Right lobe of liver (tissue), 6 donors: ENCODE measurements around the gene EHD2. TPM values are rescaled to one million over a fixed set of nuclear protein-coding genes. Genes with fewer than 3 reads are reported as not detected.
A peak's percentile ranks its signal among the peaks of the same experiment; 100 is the strongest.

Experiments
- ATAC-seq, 4 donors: fragments of 200-7000 bp; cut with Tn5 transposase; one replicate each; pipeline ENCODE4 v1.9.1; 2020; ENCODE audit warnings: mild to moderate bottlenecking in 4 of 4, moderate library complexity in 4 of 4
- DNase-seq, 3 donors: peaks; one replicate each; pipeline ENCODE4 v3.0.0-alpha.2; 2020
- H3K27ac ChIP-seq, 3 donors: fragments of 200-600 bp; one replicate each; pipeline ENCODE4 v1.8.0; 2022
- H3K27me3 ChIP-seq, 2 donors: fragments of 200-600 bp; one replicate each; pipeline ENCODE4 v1.8.0; 2022
- H3K36me3 ChIP-seq, 4 donors: fragments of 200-600 bp; sonication (generic) in 1 of 4; one replicate each; pipeline versions ENCODE4 v1.5.1 to v1.8.0; 2017 to 2022; ENCODE audit warnings: control low read depth in 1 of 4
- H3K4me1 ChIP-seq, 4 donors: fragments of 200-600 bp; sonication (generic) in 1 of 4; one replicate each; pipeline versions ENCODE4 v1.5.1 to v1.8.0; 2017 to 2022; ENCODE audit warnings: control low read depth in 1 of 4
- H3K4me3 ChIP-seq, 3 donors: fragments of 200-600 bp; one replicate each; pipeline ENCODE4 v1.8.0; 2022
- H3K9me3 ChIP-seq, 4 donors: fragments of 200-600 bp; sonication (generic) in 1 of 4; one replicate each; pipeline versions ENCODE4 v1.5.1 to v1.8.0; 2017 to 2022; ENCODE audit warnings: control low read depth in 1 of 4
- POLR2A ChIP-seq: fragments of 450-650 bp; IDR thresholded peaks from one replicate; pipeline ENCODE4 v1.6.1; 2017; ENCODE audit warnings: antibody characterized with exemption, mild to moderate bottlenecking
- WGBS: methylation state at CpG from one replicate; pipeline ENCODE4 v1.1.6; 2018; ENCODE audit warnings: low coverage, low lambda C conversion rate; ENCODE audit not compliant: insufficient coverage; ENCODE audit errors: missing lambda C conversion rate; 5-methylcytosine and 5-hydroxymethylcytosine counted together
- intact Hi-C, 2 donors: fragments of 100-400 bp; cut with DNase I; formaldehyde crosslinking; loops; one replicate each; pipeline versions ENCODE4 v1.11.2 to v1.14.1; 2022
- total RNA-seq, 6 experiments: library from RNA; depleted of rRNA in 2 of 6; stranded (reverse); fragments of >200 nt in 2 of 6; fragmentation: NEBNext Ultra II Directional in 3 of 6; extraction: Animal tissue kit (Norgen Biotek cat#: 25700) in 3 of 6; gene quantifications; one replicate each; pipeline versions ENCODE4 v1.1.0 to v1.2.4, GENCODE V29; 2016 to 2023
- TF ChIP-seq, protein P1 (sequence below), 4 donors: fragments of 200-600 bp in 3 of 4; fragments of 450-650 bp in 1 of 4; IDR thresholded peaks; one replicate each; pipeline versions ENCODE4 v1.5.1 to v1.8.0; 2016 to 2022; ENCODE audit warnings: antibody characterized with exemption in 4 of 4, mild to moderate bottlenecking in 2 of 4
- donor health status: DM: no; HTN: yes; CAD: no.
- donor health status: DM: no; HTN: no; CAD: no.
- donor health status: DM: no; HTN: no; CAD: no.
- donor health status: DM: no; HTN: yes; CAD: no.
- donor health status: DM: no; HTN: yes; CAD: no.

The EHD2 gene
- total RNA-seq, 6 experiments from 2014 or later: 3.6 to 20.2 (median 12.8) TPM

DNA sequence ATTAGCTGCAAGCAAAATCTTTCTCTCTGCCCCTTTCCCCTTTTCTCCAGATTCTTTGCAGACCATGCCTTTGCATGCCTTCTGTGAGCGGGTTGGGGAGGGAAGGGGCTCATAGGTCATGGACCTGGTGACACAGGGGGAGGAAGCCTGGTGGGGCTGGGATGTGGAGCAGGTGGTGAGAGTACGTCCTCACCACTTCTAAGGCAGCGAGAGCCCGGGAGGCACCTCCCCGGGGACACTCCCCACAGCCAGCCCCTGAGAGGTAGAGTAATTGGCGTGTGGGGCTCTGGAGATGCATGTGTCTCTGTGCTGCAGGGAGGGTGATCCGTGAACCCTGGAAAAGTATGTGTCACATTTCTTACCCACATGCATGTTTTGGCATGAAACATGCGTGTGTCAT lies 42.5 kb upstream of the EHD2 start:
- no peak overlapping the region for H3K4me3 ChIP-seq
- TF ChIP-seq POLR2A: no peak
- TF ChIP-seq, protein P1, sequence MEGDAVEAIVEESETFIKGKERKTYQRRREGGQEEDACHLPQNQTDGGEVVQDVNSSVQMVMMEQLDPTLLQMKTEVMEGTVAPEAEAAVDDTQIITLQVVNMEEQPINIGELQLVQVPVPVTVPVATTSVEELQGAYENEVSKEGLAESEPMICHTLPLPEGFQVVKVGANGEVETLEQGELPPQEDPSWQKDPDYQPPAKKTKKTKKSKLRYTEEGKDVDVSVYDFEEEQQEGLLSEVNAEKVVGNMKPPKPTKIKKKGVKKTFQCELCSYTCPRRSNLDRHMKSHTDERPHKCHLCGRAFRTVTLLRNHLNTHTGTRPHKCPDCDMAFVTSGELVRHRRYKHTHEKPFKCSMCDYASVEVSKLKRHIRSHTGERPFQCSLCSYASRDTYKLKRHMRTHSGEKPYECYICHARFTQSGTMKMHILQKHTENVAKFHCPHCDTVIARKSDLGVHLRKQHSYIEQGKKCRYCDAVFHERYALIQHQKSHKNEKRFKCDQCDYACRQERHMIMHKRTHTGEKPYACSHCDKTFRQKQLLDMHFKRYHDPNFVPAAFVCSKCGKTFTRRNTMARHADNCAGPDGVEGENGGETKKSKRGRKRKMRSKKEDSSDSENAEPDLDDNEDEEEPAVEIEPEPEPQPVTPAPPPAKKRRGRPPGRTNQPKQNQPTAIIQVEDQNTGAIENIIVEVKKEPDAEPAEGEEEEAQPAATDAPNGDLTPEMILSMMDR (IDR thresholded peaks at IDR 0.05): no peak
- intact Hi-C loops: no loop called here
- peaks cover 0 to 21% (median 7%) of the 10 kb centered on the region in 4 donors for H3K4me1 ChIP-seq
- H3K9me3 ChIP-seq: no peaks in the 10 kb centered on the region
- 91% methylated on average over 4 of the region's 8 CpGs for WGBS
- DNase-seq (no peak), ATAC-seq (no peak)
- no peak overlapping the region for H3K27ac ChIP-seq
- no peaks in the 10 kb centered on the region for H3K27me3 ChIP-seq
- H3K36me3 ChIP-seq: peaks cover 0 to 3% (median 0%) of the 10 kb centered on the region in 4 donors

- DNase-seq (no peak), ATAC-seq (no peak)
- H3K36me3 ChIP-seq: peaks cover 0 to 3% (median 0%) of the 10 kb centered on the region in 4 donors
- intact Hi-C loops: no loop called here
- H3K27me3 ChIP-seq: no peaks in the 10 kb centered on the region
- H3K9me3 ChIP-seq: no peaks in the 10 kb centered on the region
- H3K27ac ChIP-seq: no peak overlapping the region
- no peak overlapping the region for H3K4me3 ChIP-seq
- TF ChIP-seq, protein P1 (IDR thresholded peaks at IDR 0.05): no peak
- no peak for TF ChIP-seq POLR2A
- H3K4me1 ChIP-seq: peaks cover 0 to 13% (median 5%) of the 10 kb centered on the region in 4 donors
- 97% methylated on average over 2 of the region's 2 CpGs for WGBS
These were observed 41.7 kb upstream of the EHD2 start for GRCh38 chr19:47671499-47671898.

DNA sequence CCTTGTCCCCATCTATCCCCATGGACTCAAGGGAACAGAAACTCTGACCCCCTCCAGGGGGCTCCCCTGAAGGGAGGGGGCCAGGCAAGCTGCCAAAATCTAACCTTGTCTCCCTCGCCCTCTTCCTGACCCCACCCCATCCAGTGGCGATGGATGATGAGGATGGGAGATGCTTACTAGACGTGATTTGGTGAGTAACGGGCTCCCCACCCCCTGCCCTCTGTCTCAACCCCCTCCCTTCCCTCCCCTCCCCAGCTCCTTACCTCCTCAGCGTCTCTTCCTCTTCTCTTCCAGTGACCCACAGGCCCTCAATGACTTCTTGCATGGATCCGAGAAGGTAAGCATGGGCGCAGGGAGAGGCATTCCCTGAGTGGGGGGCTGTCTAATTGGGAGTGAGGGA lies 39.8 kb upstream of the EHD2 start:
- H3K4me3 ChIP-seq: no peak overlapping the region
- H3K36me3 ChIP-seq: peaks cover 0 to 4% (median 1%) of the 10 kb centered on the region in 4 donors
- H3K9me3 ChIP-seq: no peaks in the 10 kb centered on the region
- no peak for TF ChIP-seq POLR2A
- TF ChIP-seq, protein P1 (IDR thresholded peaks at IDR 0.05): no peak
- DNase-seq (no peak), ATAC-seq (peak in 1 of 4 donors; percentile 4)
- no peak overlapping the region for H3K27ac ChIP-seq
- intact Hi-C loops: no loop called here
- no peaks in the 10 kb centered on the region for H3K4me1 ChIP-seq
- no peaks in the 10 kb centered on the region for H3K27me3 ChIP-seq
- 93% methylated on average over 5 of the region's 7 CpGs for WGBS

DNA sequence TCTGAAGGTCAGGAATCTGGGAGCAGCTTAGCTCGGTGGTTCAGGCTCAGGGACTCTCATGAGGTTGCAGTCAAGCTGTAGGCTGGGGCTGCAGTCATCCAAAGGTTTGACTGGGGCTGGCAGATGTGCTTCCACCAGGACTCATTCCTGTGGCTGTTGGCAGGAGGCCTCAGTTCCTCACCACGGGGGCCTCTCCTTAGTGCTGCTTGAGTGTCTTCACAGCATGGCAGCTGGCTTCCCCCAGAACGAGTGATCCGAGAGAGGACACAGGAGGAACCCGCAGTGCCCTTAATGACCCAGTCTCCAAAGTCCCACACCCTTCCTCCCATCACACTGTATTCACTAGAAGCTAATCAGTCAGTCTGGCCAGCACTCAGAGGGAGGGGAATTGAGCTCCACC lies 38.7 kb upstream of the EHD2 start:
- DNase-seq (no peak), ATAC-seq (no peak)
- Histone ChIP-seq H3K27me3 (no peaks in the 10 kb centered on the region), H3K4me3 (no peak overlapping the region), H3K4me1 (no peaks in the 10 kb centered on the region), H3K36me3 (peaks cover 0 to 5% (median 2%) of the 10 kb centered on the region in 4 donors), H3K27ac (no peak overlapping the region), H3K9me3 (no peaks in the 10 kb centered on the region)
- TF ChIP-seq, protein P1 (IDR thresholded peaks at IDR 0.05): no peak
- no peak for TF ChIP-seq POLR2A
- 100% methylated on average over 3 of the region's 5 CpGs for WGBS
- intact Hi-C loops: no loop called here

- Histone ChIP-seq H3K27me3 (no peaks in the 10 kb centered on the region), H3K27ac (no peak overlapping the region), H3K4me3 (no peak overlapping the region), H3K36me3 (peaks cover 0 to 13% (median 7%) of the 10 kb centered on the region in 4 donors), H3K9me3 (no peaks in the 10 kb centered on the region), H3K4me1 (no peaks in the 10 kb centered on the region)
- intact Hi-C loops: no loop called here
- TF ChIP-seq, protein P1 (IDR thresholded peaks at IDR 0.05): no peak
- no peak for TF ChIP-seq POLR2A
- DNase-seq: no peak
- peak in 1 of 4 donors; percentile 16 for ATAC-seq
- WGBS: 40% methylated on average over 1 of the region's 12 CpGs
These were observed 38.0 kb upstream of the EHD2 start for GRCh38 chr19:47675271-47675670.
